Lower leg skin (tissue), 4 donors: ENCODE data around the gene TCERG1L. TPM values are rescaled to one million over a fixed set of nuclear protein-coding genes. Genes with fewer than 3 reads are reported as not detected.

ENCODE experiments used
- DNase-seq, 2 donors: peaks; one replicate each; pipeline ENCODE4 v3.0.0-alpha.2; 2019; ENCODE audit warnings: low spot score in 2 of 2
- H3K4me3 ChIP-seq: fragments of 200-600 bp; sonication (generic); 2 replicates; pipeline ENCODE4 v1.5.1; 2017; ENCODE audit warnings: mild to moderate bottlenecking, low read depth; ENCODE audit not compliant: poor library complexity, severe bottlenecking
- POLR2A ChIP-seq, 2 donors: fragments of 450-650 bp; IDR thresholded peaks; one replicate each; pipeline ENCODE4 v1.6.1; 2016 to 2017; ENCODE audit warnings: antibody characterized with exemption in 2 of 2, mild to moderate bottlenecking in 1 of 2, moderate library complexity in 1 of 2
- WGBS, 2 donors: methylation state at CpG; one replicate each; pipeline ENCODE4 v1.1.5; 2018; 5-methylcytosine and 5-hydroxymethylcytosine counted together
- intact Hi-C: fragments of 100-400 bp; cut with DNase I; formaldehyde crosslinking; loops from one replicate; pipeline ENCODE4 v1.15.0; 2023; ENCODE audit warnings: low total_unique reads
- total RNA-seq, 4 donors: library from RNA; depleted of rRNA; stranded (reverse); fragments of >200 nt; gene quantifications; one replicate each; pipeline ENCODE4 v1.1.0, GENCODE V29; 2016
- TF ChIP-seq, protein P1 (sequence below), 3 donors: fragments of 450-650 bp; IDR thresholded peaks; one replicate each; pipeline ENCODE4 v1.5.1; 2016; ENCODE audit warnings: antibody characterized with exemption in 3 of 3, mild to moderate bottlenecking in 3 of 3, moderate library complexity in 2 of 3

TCERG1L gene, protein sequence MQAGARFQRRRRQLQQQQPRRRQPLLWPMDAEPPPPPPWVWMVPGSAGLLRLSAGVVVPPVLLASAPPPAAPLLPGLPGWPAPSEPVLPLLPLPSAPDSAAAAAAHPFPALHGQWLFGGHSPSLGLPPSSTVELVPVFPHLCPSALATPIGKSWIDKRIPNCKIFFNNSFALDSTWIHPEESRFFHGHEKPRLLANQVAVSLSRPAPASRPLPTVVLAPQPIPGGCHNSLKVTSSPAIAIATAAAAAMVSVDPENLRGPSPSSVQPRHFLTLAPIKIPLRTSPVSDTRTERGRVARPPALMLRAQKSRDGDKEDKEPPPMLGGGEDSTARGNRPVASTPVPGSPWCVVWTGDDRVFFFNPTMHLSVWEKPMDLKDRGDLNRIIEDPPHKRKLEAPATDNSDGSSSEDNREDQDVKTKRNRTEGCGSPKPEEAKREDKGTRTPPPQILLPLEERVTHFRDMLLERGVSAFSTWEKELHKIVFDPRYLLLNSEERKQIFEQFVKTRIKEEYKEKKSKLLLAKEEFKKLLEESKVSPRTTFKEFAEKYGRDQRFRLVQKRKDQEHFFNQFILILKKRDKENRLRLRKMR
- 1 to 10 TPM in 2 of 4 donors, under 1 TPM in 2; 0.57 to 1.1 (median 0.90) TPM for total RNA-seq

DNA sequence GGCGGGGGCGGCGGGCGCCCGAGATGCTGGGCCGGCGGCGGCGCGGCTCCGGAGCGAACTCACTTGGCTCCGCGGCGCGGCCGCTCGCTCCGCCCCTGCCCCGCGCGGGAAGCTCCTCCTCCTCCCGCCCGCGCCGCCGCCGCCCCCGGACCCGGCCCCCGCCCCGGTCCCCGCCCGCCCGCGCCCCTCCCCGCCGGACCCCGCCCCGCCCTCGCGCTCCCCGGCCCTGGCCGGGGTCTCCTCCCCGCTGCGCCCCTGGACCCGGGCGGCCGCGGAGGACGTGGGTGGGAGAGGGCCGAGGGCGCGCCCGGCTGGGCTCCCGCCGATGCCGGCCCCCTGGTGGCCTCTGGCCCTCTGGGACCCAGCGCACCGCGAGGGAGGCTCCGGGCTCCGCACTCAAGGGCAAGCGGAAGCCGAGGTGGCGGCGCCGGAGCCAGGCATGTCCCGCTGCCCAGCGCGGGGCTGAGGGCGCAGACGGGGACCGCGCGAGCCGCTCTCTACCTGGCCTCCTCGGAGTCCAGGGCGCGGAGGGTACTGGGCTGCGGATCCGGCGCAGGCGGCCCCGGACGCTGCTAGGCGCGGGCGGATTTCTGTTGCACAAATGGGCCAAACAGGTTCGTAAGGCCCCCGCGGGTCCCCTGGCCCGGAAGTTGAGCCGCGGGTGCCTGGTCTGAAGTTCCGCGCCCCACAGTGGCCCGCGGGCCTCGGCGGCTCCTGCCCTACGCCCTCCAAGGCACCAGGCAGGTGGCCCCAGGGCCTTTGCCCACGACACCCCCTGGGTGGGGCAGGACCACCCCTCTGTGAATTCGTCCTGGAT is at the start of gene TCERG1L:
Gene TCERG1L (minus strand): TSS at position 61 of the 817 bp plus-strand sequence. CDS start 86 bp downstream, outside the sequence.
- DNase-seq, result no peak
- TF ChIP-seq POLR2A (IDR thresholded peaks at IDR 0.05), result no peak
- TF ChIP-seq, protein P1, sequence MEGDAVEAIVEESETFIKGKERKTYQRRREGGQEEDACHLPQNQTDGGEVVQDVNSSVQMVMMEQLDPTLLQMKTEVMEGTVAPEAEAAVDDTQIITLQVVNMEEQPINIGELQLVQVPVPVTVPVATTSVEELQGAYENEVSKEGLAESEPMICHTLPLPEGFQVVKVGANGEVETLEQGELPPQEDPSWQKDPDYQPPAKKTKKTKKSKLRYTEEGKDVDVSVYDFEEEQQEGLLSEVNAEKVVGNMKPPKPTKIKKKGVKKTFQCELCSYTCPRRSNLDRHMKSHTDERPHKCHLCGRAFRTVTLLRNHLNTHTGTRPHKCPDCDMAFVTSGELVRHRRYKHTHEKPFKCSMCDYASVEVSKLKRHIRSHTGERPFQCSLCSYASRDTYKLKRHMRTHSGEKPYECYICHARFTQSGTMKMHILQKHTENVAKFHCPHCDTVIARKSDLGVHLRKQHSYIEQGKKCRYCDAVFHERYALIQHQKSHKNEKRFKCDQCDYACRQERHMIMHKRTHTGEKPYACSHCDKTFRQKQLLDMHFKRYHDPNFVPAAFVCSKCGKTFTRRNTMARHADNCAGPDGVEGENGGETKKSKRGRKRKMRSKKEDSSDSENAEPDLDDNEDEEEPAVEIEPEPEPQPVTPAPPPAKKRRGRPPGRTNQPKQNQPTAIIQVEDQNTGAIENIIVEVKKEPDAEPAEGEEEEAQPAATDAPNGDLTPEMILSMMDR (IDR thresholded peaks at IDR 0.05), result no peak
- no peak within 1 kb of the TSS for H3K4me3 ChIP-seq
- WGBS, 2 donors, result 0% methylated on average over 12 of the region's 104 CpGs; no CpG with 5 or more reads in 1 of the 2 donors
- intact Hi-C loops, result no loop called here

DNA sequence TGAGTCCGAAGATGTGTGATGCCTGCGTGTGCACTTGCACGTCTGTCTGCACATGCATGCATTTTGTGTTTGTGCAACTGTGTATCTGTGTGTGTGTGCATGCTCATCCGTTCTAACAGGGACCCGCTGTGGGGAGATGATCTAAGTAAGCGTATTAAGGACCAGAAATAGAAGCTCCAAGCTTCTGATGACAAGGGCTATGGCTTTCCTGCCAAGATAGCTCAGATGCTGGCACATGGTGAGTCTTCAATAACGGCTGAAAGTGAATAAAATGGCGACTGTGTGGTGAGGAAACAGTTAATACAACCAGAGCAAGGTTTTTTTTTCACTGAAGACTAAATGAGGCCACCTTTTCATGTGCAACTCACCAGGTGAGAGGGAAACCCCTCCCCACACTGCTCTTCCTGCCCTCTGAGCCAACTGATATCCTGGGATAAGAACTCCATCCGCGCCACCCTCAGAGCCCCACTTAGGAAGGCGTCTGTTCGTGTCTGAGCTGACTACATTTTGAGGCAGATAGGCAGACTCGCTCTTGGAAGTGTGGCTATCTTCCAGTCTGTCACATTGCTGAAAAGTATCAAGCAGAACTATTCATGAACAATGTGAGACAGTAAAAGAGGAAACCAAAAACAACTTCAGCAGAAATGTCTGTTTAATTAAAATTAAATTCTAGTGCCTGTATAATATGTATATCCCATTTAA is 47.4 kb upstream of the TCERG1L start:
- intact Hi-C loops, result no loop called here
- no peak for TF ChIP-seq POLR2A (IDR thresholded peaks at IDR 0.05)
- TF ChIP-seq, protein P1 (IDR thresholded peaks at IDR 0.05), result no peak
- no peak for DNase-seq
- WGBS, 2 donors, result 57 to 70% methylated on average over 13 of the region's 13 CpGs
- no peak overlapping the region for H3K4me3 ChIP-seq

GRCh38 chr10:131356442-131356841 is 44.9 kb upstream of the TCERG1L start:
- no peak for DNase-seq
- TF ChIP-seq POLR2A (IDR thresholded peaks at IDR 0.05), result no peak
- TF ChIP-seq, protein P1 (IDR thresholded peaks at IDR 0.05), result no peak
- intact Hi-C loops, result no loop called here
- H3K4me3 ChIP-seq, result no peak overlapping the region
- WGBS, 2 donors, result 86 to 87% methylated on average over 7 of the region's 7 CpGs

GRCh38 chr10:131355881-131356280 is 44.4 kb upstream of the TCERG1L start:
- intact Hi-C loops, result no loop called here
- no peak for DNase-seq
- no peak for TF ChIP-seq POLR2A (IDR thresholded peaks at IDR 0.05)
- TF ChIP-seq, protein P1 (IDR thresholded peaks at IDR 0.05), result no peak
- no peak overlapping the region for H3K4me3 ChIP-seq
- WGBS, 2 donors, result 81 to 88% methylated on average over 4 of the region's 4 CpGs

DNA sequence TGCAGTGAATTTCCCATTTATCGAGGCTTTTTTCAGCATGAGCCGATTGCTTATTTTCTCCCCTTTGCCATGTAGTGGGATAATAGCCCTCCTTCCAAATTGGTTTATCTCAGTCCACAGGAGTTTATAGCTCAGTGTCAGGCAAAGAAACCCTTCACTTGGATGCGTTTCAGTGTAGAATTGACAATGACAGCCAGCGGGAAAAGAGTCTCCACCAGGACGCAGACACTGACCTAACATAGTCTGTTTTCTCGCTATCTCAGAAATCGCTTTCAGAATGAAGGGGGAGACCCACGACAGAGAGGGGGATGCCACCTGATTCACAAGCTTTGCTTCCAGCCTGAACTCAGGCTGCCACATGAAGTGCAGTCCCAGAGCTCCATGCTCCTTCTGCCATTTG is 43.5 kb upstream of the TCERG1L start:
- TF ChIP-seq, protein P1 (IDR thresholded peaks at IDR 0.05), result no peak
- no peak for TF ChIP-seq POLR2A (IDR thresholded peaks at IDR 0.05)
- intact Hi-C loops, result no loop called here
- 89% methylated on average over 8 of the region's 8 CpGs for WGBS, 2 donors
- DNase-seq, result no peak
- no peak overlapping the region for H3K4me3 ChIP-seq
